GDM1 (cell line): Measurements from ENCODE around the gene GNG8.

Experiments used
- DNase-seq: peaks from one replicate; lab custom pipeline; 2025; lab: John Stamatoyannopoulos, UW

The GNG8 gene

GRCh38 chr19:46635920-46636761 is at the start of gene GNG8:
TSS of gene GNG8 (minus strand) at chr19:46636202. CDS start at chr19:46634682, 1,520 bp downstream.
- DNase-seq = no peak

GRCh38 chr19:46685189-46685588 is 49.2 kb upstream of the GNG8 start:
- no peak for DNase-seq

- DNase-seq = no peak
Measured at GRCh38 chr19:46678110-46678732, 42.2 kb upstream of the GNG8 start.

- DNase-seq = no peak
Measured at GRCh38 chr19:46674416-46675178, 38.6 kb upstream of the GNG8 start.

- DNase-seq = no peak
Measured at GRCh38 chr19:46670813-46671212, 34.8 kb upstream of the GNG8 start.

- no peak for DNase-seq
Measured at GRCh38 chr19:46668662-46669061, 32.7 kb upstream of the GNG8 start.

- no peak for DNase-seq
Measured at GRCh38 chr19:46665072-46665471, 29.1 kb upstream of the GNG8 start.

DNA sequence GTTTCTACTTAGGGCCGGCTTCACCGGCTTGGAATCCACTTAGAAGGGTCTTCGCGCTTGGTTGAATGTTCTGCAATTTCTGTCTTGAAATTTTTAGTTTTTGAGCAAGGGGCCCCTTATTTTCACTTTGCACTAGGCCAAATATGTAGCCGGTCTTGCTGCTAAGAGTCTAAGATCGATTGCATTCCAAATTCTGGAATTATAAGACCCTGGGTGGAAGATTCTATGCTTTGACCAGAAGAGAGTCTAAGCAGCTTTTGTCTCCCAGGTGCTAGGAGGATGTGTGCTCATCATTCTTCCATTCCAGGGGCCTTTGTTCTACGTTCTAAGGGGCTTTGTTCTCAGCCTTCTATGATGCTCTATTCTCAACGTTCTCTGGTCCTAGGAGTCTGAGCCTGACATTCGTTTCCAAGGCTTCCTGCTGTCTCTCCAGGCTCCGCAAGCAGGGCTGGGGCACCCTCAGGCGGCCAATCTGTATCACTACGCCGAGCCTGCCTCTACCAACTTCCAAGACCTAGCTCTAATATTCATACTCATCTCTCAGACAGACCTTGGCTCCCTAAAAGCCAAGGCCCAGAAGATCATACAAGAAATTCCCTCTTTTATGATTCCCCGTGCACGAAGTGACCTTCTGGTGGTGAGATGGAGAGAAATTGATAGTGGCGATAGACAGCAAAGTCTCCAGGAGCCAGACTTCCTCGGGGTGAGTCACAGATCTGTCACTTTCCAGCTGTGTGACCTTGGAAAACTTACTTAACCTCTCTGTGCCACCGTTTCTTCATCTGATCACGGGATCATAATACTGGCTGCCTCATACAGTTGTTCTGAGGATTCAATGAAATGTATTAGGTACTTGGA is 26.0 kb upstream of the GNG8 start:
- peak; percentile 71 for DNase-seq

DNA sequence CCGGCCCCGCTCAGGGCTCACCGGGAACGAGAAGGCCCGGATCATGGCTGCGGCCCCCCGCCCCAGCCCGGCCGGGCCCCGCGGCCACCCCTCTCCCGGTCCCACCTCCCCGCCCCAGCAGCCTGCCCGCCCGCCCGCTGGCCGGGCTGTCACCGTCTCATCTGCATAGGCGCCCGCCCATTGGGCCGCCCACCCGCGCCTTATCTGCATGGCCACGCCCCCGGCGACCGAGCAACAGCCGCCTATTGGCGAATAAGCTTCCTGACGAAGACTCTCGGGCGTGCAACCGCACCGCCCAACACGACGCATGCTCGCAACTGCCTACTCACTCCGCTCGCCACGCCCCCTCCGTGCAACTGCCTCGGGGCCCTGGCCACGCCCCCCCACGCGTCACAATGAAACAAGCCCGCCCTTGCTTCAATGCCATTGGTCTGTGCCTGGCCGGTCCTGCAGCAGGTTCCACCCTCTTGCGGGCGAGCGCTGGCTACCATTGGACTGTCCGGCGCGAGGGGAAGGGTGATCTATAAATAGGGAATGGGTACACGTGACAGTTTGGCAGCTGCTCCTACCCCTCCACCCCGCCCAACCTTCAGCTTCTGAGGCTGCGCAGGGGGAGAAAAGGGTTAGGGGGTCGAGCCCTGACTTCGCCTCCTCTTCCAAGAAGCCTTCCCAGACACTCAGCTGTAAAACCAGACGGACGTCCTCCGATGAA is 25.2 kb upstream of the GNG8 start, which contains the start of gene DACT3:
Gene DACT3 (minus strand): TSS at position 163 of the 712 bp plus-strand sequence. CDS start 118 bp downstream, at position 45.
- DNase-seq = peak; percentile 100

GRCh38 chr19:46660551-46661019 is 24.6 kb upstream of the GNG8 start:
- no peak for DNase-seq

GRCh38 chr19:46660008-46660517 is 24.1 kb upstream of the GNG8 start:
- DNase-seq = no peak

DNA sequence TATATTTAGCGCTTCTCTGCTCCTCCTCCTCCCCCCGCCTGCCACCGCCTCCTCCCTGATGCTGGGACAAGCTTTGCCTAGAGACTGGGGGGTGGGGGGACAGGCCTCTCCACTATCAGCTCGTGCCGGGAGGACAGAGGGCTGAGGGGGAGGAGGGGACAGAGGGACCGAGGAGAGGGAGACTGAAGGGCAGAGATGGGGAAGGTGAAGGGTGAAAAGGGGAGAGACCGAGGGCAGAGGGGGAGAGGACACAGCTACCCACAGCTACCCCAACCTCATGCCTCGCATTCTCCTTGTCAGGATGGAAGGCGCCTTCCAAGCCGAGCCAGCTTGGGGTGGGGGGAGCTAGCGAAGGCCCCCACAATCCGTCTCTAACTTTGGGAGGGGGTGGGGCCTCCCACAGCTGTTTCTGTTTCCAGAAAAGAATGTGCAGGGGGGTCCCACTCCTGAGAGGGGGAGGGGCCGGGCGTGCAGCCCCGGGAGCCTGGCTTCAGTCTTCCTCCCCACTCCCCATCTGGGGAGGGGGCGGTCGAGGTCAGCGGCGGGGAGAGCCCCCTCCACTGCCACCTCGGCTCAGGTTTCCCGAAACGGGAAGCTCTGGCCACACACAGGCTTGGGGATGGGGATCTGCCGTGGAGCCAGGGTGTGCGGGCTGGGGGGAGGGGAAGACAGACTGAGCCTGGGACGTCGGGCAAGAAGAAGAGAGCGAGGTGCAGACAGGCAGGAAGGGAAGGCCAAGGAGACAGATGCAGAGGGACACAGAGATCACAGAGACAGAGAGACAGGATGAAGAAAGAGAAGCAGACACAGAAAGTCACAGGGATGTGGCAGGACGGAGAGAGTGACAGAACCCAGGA is 23.4 kb upstream of the GNG8 start:
- DNase-seq = no peak

GRCh38 chr19:46656541-46656940 is 20.5 kb upstream of the GNG8 start:
- DNase-seq = no peak

DNA sequence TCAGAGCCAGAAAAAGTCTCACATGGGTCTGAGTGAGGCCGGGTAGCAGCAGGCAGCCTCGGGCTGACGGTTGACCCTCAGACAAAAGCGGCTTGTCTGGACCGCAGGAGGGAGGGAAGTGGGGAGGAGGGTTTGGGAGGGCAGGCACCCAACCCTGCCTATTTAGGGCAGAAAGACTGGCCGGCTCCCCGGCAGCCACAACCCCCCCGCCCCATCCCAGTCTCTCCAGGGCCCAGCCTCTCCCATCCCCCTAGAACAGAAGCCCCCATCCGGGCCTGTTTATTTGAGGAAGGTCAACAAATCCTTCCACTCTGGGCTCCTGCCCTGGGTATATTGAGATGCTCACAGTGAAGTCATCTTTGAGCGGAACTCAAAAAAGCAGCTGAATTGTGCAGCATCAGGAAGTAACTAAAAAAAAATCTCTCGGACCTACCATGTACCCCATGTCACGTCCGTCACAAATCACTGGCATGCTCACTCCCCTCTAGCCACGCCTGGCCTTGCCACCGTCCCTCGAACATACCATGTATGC is 18.7 kb upstream of the GNG8 start:
- DNase-seq = no peak

- DNase-seq = no peak
Measured at GRCh38 chr19:46650445-46650844, 14.4 kb upstream of the GNG8 start.

DNA sequence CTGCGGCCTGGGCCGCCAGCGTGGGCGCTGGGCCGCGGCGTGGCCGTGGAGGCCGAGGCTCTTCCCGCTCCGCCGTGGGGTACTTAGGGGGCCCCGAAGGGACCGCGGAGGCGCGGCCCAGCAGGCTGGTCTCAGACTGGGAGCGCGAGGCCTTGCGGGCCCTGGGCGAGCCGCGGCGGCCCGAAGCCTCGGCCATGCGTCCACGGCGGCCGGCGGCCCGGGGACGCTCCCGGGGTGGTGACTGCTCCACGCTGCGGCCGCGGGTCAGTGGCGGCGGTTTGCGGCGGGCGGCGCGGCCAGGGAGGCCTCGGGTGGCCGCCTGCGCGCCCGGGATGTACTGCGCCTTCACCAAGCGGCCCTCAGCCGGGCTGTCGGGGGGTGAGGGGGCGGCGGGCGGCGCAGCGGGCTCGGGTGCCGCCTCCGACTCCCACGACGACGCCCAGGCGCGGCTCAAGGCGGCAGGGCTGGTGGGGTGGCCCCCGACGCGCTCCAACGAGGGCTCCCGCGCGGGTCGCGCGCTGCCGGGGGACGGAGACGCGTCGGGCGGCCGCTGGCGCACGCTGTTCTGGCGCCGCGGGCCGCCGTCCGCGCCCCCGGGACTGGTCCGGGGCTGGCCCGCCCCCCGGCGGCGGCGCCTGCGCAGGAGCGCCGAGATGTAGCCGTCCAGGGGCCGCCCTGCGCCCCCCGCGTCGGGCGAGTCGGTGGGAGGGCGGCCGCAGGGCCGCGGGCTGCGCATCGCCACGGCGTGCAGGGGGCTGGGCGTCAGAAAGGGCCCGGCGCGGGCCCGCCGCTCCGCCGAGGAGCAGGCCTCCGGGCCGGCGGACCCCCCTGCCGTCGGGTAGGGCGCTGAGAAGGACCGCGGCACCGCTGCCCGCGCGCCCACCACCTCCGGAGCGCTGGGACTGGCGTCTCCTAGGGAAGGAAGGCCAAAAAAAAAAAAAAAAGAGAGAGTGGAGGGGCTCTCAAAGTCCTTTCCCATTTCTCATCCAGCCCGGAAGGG is 13.3 kb upstream of the GNG8 start:
- no peak for DNase-seq

GRCh38 chr19:46648060-46648960 is 12.3 kb upstream of the GNG8 start:
- DNase-seq = no peak
